Measurements from ENCODE around the gene TCF7L2.

TCF7L2 gene

DNA sequence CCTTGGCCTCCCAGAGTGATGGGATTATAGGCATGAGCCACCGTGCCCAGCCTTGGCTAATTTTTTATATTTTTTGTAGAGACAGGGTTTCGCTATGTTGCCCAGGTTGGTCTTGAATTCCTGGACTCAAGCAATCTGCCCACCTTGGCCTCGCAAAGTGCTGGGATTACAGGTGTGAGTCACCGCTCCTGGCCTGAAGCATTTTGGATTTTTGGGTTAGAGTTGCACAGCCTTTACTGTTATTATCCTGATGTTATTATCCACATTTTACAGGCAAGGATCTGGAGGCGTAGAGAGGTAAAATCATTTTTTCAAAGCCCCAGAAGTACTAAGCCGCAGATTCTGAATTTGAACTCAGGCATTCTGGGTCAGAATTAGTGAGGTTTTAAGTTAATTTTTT, 75.4 kb downstream of the TCF7L2 start:
- no peak for DNase-seq

DNA sequence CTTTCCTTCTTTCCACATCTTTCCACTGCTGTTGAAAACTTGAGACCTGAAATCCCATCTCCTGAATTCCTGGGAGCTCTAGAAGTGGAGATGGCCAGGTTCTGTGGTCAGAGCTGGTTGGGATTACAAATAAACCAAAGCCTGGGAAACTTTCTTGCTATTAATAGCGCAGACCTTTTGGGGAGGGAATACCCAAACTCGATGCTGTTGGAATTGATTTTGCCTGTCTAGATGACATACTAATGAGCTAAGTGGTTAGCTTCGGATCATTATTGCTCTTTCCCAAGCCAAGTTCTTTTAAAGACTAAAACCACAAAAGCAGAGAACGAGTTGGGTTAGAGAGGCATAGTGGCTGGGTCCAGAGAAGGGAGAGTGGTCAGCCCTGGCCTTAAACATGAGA, 76.6 kb downstream of the TCF7L2 start:
- DNase-seq = no peak

DNA sequence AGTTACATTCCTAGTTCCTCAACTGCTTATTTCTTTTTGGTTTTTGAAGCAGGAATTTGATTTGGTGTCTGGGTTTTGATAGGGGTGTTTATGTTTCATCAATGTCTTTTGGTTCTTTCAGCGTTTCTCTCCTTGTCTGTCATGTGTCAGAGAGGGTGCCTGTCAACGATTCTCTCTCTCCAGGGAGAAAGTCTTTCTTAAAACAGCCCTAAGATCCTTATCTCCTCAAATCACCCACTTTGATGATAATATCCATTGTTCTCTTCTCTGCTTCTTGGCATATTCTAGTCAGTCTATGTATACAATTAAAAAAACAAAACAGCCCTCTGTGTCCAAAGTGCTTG, 77.2 kb downstream of the TCF7L2 start:
- DNase-seq = no peak

DNA sequence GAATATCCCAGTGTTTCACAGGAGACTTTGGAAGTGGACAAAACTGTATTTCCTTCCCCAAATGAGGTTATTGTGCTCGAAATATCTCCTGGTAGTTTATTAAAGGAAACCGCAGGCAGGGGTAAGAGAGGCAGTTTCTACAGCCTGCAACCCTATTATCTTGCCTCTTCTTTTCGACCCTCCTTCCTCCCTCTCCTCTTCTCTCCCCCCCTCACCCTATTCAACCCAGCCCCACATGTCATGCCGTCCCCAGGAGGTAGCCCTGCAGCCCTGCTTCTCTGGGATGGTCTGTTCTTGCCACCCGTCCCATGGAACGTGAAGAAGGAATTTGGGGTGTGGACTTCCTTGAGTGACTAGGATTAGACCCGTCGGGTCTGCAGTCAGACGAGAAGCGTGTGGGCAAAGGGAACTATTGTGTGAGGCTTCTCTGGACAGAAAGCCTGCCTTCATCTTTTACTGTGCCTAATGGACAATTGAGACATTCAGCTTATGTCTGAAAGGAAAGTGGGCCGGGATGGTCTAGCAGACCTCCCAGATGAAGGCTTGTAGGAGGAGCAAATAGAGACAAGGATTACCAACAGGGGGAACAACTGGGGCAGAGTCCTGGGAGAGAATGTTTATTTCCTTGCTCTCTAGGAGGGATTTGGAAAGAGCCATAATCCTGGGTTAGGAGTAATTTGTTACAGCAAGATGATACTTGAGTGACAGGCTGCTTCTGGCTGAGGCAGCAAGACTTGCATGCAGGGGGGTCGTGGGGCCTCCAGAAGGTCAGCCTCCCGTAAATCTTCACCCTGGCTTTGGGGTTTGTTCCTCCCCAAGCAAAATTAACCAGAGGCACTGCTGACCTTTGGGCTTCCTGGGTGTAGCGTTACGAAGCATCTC, 77.8 kb downstream of the TCF7L2 start:
- no peak for DNase-seq

DNA sequence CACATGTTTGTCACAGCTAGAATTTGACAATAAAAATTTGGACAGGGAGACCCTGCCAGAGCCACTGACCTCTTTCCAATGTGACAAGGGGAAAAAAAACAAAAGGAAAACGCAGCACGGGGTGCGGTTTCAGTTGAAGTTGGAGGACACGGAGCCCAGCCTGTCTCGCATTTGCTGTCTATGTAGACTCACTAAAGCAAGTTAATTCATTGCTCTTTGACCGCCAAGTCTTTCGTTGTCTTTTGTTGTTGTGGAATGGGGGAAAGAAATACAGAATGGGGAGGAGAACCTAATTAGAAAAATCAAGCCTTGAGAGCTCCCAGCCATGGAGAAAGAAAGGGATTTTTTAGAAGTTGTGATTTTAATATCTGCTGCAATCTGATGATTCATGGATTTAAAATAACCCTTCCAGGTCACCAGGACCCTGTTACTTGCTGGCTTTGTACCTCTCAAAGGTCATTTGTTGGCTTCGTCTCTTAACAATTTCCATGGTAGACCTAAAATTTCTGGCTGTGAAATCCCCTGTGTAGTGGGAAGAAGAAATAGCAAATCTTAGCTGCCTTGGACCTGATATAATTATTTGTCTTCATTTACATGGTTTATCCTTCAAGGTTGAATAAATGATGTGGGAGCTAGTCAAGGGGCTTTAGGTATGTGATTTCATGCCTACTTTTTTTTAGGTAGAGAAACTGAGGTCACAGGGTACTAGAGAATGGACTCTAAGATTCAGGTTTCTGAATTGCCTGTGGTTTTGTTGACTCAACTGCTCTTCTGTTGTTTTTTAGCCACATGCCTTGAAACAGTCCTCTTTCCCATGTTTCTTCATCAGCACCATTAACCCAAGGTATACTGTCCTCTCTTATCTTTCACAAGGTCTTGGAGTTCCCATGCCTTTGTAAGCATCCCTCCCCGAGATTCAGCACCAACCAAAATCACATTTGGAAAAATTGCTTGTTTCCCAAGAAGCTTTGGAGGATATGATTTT, 78.7 kb downstream of the TCF7L2 start:
- DNase-seq = no peak

DNA sequence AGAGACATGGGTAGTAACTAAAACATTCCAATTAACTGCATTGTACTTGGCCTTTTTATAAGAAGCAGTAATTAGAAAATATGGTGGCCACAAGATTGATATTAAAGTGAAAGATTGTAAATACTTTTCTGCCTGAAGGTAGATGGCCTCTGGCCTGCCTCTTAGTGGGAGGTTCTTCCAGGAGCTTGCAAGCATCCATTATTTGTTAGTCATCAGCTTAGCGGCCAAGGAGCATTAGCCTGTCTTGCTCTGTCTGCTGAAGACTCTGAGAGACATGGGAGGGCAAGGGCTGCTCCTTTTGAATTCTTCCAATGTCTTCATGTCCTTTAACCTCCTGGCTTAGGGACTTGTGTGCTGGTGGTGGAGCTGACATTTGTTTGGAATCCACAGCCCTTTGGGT, 80.4 kb downstream of the TCF7L2 start:
- no peak for DNase-seq

DNA sequence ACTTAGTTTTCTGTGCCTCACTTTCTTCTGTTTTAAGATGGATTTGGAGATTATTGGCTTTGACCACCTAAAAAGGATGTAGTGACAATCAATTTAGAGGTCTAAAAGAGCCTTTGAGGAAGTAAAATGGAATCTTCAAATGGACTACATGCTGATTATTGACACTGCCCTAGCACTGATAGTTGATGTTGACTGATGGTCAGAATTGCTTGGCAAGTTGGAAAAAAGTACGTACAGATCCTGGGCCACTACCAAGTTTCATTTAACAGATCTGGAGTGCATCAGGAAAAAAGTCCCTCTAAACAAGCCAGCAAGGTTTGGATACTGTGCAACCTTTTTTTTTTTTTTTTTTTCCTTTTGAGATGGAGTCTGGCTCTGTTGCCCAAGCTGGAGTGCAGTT, 81.1 kb downstream of the TCF7L2 start:
- DNase-seq = no peak

DNA sequence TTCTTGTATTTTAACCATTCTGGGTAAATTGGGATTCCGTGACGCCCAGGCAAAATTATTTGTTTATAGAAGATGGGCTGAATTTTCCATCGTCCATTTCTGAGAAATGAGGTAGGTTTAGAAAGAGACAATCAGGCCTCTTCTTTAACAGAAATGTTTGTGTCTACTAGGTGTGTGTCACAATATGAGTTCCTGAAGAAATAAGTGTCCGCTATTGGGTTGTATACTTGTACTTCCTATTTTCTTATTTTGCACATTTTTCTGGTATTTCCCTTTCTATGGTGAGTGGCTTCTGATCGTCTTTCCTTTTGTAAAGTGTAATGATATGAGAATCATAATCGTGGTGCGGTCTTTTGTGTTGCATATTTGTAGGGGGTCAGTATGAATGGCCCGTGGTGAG, 83.9 kb downstream of the TCF7L2 start:
- no peak for DNase-seq

DNA sequence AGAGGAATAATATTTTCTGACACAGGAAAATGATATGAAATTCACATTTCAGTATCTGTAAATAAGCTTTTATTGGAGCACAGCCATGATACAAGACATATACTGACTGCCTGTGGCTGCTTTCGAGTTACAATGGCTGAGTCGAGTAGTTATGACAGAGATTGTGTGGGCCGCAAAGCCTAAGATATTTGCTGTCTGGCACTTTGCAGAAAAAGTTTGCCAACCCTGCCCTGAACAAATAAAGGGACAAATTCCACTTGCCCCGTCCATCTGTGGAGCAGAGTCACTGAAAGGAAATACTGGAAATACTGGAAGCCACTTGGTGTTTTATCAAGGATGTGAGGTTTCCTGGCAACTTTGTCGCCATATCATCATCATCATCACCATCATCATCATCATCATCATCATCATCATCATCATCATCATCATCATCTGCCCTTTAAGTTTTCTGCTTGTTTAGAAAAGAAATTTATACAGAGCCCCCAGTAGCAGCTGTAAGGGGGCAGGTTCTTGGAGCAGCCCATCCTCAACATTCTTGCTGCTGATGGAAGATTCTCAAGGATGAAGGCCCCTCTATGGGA, 85.8 kb downstream of the TCF7L2 start:
- no peak for DNase-seq

DNA sequence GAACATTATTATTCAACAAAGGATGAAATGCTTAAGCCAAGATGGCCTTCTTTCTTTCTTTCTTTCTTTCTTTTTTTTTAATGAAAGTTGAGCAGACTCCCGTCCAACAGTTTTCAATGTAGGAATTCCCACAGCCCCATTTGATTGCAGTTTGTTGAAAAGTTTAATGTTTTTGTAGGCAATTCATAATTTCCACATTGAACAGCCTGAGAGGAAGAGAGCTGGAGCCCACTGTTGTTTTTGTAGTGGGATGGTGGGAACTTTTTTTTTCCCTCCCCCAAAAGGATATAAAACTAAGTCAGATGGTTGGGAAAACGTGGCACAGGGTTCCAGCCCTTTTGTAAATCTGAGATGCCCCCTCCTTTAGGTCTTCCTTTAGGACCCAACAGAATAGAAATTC, 86.6 kb downstream of the TCF7L2 start:
- no peak for DNase-seq

DNA sequence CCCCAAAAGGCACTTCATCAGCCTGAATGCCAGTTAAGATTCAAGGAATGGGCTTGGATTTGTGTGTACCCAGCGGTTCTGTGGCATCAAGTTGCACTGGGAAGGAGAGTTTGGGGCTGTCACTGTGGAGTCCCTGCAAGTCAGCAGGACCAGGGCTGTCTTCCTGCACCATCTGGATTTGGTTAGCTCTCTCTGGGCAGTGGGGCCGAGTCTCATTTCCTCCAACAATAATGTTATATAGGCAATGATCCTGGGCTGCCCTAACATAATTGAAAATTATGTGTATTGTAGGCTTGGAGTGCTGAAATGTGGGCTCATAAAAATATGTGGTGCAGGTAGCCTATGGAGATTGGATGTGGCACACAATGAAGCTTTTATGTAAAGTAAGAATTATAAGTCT, 87.2 kb downstream of the TCF7L2 start:
- no peak for DNase-seq

DNA sequence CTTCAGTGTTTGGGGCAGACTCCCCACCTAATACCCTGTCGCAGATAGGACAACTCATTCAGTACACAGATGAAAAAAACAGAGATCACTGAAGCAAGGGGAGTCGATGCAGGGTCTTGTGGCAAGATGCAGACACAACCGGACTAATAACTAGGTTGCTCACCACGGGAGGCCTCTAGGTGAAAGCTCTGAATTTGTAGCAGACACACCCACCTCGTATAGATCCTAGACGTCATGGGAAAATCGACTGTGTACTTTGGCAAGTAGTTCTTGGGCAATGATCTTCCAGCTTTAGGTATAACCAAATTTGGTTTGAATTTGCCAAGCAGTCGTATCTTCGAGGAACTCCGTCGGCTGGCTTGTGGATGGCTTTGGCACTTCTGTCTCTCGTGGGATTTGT, 88.1 kb downstream of the TCF7L2 start:
- no peak for DNase-seq

DNA sequence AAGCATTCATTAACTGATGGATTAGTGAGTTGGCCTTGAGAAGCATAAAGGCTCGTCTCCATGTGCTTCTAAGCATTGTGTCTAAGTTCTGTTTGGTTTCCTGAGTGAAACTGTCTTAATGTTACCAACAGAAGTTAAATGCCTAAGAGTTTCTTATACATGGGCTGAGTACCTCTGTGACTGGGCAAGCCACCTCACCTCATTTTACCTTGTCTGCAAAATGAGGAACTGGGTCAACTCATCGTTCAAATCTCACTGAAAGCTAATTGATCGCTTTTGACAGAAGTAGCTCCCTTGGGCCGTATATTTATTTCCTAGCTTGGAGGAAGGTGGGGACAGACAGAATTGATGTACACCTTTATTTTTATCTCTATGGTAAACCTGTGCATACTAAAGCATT, 88.9 kb downstream of the TCF7L2 start:
- no peak for DNase-seq

DNA sequence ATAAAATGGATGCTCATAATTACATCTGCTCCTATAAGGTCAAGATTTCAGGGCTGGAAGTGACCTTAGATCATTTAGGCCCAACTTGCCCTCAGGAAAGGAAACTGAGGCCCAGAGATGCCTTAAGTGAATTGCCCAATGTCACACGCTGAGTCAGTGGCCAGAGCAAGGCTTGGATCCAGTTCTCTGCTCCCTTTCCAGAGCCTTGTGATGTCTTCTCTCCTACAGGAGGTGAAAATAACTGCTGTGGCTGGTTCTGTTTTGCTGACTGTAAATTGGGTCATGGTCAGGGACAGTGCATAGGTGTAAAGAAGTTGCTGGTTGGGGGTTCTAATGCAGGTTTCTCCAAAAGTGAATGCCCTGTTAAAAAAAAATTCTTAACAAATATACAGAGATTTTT, 91.3 kb downstream of the TCF7L2 start:
- no peak for DNase-seq

DNA sequence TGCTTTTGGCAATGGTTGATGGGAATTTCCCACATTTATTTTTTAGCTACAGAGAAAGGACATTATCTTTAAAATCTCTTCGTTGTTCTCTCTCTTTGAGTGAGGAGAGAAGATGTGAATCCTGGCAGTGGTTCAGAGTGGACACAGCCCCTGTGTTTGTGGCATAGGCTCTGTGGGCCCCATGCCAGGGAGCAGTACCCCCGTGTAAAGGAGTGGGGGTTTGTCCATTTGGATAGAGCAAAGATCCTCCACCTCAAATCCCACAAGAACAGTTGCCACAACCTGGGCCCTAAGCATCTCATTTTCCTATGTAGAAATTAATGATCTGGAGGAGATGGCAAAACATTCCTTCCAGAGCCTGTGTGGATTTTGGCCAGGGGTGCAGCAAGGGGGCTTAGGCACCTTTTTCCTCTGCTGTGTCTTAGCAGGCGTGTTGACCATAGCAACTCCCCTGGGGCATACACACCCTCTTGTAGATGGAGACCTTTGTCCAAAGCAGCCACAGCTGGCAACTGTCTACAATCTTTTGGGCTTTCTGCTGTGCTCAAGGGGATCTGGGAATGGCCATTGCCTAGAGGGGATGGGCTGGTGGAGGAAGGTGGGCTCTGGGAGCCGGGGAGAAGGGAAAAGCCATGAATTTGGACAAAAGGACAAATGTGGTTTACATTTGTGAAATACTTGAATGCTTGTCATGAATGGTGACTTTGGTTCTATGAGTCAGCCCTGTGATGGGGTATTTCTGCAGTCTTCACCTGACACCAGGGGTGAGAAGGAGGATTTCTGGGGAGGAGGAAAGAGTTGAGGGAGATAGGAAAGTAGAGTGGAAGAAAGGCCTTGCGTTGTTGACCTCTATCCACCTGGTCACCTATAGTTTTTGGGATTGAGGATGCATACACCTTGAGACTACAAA, 92.0 kb downstream of the TCF7L2 start:
- no peak for DNase-seq

DNA sequence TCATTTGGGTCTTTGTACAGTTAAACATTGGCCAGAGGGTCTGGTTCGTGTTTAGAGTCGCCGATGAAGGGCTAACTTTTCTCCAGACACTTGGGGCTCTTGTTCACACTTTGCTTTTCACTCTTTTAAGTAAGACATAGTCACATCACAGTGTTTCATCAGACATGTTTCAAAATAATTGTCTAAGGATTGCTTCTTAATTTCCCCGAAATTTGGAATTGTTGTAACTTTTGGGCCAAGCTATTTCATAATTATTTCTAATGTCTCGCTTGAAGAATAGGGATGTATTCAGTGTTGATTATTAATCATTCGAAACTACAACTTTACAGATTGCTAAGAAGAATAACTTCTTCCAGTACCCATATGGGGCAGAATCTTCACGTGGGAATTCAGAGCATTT, 92.8 kb downstream of the TCF7L2 start:
- DNase-seq = no peak

DNA sequence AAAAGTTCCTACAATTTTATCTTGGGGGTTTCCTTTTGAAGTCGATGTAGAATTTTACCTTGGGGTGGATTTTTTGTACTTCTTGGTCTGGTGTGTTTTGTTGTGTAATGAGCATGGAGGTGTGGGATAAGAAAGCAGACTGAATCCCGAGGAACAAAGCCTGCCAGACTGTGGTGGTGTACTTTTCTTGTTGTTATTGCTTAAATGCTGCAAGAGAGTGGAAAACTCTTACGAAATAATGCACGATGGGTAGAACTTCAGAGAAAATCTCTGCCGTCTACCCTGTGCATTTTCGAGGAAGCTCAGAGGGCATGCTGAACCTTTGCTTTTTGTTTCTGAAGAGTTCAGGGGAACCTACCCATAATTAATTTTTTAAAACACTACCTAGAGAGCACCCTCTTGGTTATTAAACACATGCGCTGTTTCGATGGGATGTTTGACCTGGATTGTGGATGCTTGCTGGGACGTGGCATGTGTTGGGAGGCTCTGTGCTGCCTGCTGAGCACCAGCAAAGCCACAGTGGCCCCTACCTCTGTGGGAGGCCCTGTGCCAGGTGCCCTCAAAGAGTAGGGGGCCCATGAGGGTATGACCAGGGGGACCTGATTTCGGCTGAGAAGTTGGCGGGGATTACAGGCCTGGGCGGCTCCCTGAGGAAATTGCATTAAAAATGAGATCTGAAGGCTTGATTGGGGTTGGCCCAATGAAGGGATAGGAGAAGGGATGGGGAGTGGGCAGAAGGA, 94.1 kb downstream of the TCF7L2 start:
- no peak for DNase-seq

DNA sequence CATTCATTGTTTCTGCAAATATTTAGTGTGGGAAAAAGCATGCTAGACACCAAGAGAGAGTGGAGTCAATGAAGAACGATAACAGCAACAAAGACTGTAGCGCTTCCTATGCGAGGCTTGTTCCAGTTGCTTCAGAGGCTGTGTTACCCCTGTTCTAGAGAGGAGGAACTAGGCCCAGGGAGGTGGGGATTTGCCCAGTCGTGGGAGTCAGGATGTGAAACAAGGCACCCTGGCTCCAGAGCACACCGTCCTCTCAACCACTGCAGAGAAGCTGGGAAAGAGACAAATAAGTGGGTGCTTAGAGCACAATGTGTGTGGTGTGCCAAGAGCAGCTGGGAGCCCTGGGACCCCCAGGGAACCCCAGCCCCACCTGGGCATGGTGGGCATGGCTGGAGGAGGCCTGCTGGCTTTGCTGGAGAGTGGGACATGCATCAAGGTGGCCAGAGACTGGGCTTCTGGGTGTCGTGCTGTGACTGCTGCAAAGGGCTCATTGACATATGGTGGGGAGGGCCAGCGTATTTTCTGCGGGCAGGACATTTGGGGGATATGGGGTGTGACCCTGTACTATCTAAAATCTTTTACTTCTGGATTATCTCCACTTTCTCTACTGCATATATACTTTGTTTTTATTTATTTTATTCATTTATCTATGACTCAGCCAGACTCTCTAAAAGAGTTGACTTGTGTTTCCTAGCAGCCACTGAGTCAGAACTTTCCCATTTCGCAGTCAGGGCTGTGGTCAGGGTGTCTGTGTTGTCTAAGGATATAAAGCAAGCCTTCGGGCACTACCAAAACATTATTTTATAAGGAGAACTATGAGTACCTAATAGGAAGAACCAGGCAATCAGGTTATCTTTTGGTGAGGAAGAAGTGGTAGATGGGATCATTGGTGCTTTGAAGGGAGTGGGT, 95.4 kb downstream of the TCF7L2 start:
- DNase-seq = no peak

DNA sequence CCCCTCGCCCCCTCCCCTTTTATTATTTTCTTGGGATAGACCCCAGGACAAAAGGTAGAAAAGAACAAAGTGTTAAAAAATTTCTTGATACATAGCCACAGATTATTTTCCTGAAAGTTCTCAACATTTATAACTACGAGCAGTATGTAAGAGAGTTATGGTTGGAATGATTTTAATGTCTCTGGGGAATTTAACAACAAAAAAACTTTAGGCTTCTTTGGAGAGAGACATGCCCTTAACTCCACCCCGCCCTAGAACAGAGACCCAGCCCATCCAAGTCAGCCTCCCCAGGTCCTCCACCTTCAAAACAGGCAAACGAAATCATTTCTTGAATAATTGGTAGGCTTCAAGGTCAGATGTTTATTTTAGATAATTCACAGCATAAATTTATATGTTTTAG, 97.1 kb downstream of the TCF7L2 start:
- DNase-seq = no peak

DNA sequence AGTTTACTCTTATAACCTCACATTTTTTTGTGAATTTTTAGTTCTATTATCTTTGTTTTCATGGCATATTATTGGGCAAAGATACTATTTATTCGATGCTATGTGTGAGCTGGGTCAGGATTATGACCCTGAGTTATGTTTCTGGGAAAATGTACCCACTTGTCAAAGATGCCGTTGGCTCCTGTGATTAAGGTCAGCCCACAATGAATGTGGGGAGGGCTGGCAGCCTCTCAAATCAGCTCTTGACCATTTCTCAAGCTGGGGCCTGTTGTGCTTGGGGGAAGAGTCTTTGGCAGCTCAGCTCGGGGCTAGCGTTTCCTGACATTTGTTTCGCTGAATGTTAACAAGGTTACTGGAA, 97.5 kb downstream of the TCF7L2 start:
- DNase-seq = no peak
